Natural killer cell (primary cell): ENCODE results near the gene DNAJC25. TPM values are rescaled to one million over a fixed set of nuclear protein-coding genes. Genes with fewer than 3 reads are reported as not detected.
"Not testable (repeated sequence)": the region's sequence is repeated elsewhere in the genome, so short reads cannot be mapped to it uniquely, and the experiment has no call there.

Experiments
- ATAC-seq, 3 donors: fragments of 150-1000 bp in 2 of 3; fragments of 200-7000 bp in 1 of 3; cut with Tn5 transposase; 1 replicate in 1 of 3; 2 replicates in 2 of 3; pipeline ENCODE4 v1.10.0; 2021; ENCODE audit warnings: mild to moderate bottlenecking in 2 of 3, moderate library complexity in 2 of 3
- DNase-seq, 2 donors: peaks; one replicate each; pipeline versions ENCODE4 v3.0.0 to v3.0.0-alpha.2; 2013 to 2021; ENCODE audit warnings: mixed read lengths in 1 of 2
- H3K27ac ChIP-seq: one replicate; pipeline ENCODE4 v1.5.1; 2013; ENCODE audit warnings: mild to moderate bottlenecking, low read length
- H3K27me3 ChIP-seq: one replicate; pipeline ENCODE4 v1.6.1; 2013; ENCODE audit warnings: low read length; ENCODE audit not compliant: control insufficient read depth, insufficient read depth
- H3K36me3 ChIP-seq: one replicate; pipeline ENCODE4 v1.6.1; 2013; ENCODE audit warnings: low read length; ENCODE audit not compliant: control insufficient read depth, insufficient read depth
- H3K4me1 ChIP-seq: one replicate; pipeline ENCODE4 v1.6.1; 2013; ENCODE audit warnings: low read length; ENCODE audit not compliant: control insufficient read depth, insufficient read depth
- H3K4me3 ChIP-seq: one replicate; pipeline ENCODE4 v1.5.1; 2013; ENCODE audit warnings: low read length
- H3K9me3 ChIP-seq: one replicate; pipeline ENCODE4 v1.6.1; 2013; ENCODE audit warnings: low read length; ENCODE audit not compliant: control insufficient read depth, insufficient read depth
- H3K27ac Mint-ChIP-seq, 2 donors: one replicate each; pipeline ENCODE4 v1.8.0; 2022; ENCODE audit warnings: mild to moderate bottlenecking in 2 of 2, mixed read lengths in 2 of 2, moderate library complexity in 1 of 2
- H3K27me3 Mint-ChIP-seq, 2 donors: one replicate each; pipeline ENCODE4 v1.8.0; 2022; ENCODE audit warnings: low read depth in 2 of 2, mixed read lengths in 2 of 2
- H3K36me3 Mint-ChIP-seq: one replicate; pipeline ENCODE4 v1.8.0; 2022; ENCODE audit warnings: mixed read lengths
- H3K4me1 Mint-ChIP-seq, 2 donors: one replicate each; pipeline ENCODE4 v1.8.0; 2022; ENCODE audit warnings: mixed read lengths in 2 of 2
- H3K4me3 Mint-ChIP-seq: one replicate; pipeline ENCODE4 v1.8.0; 2022; ENCODE audit warnings: mild to moderate bottlenecking, moderate library complexity, mixed read lengths
- H3K9me3 Mint-ChIP-seq, 2 donors: one replicate each; pipeline ENCODE4 v1.8.0; 2022; ENCODE audit warnings: mixed read lengths in 2 of 2
- WGBS: methylation state at CpG from one replicate; pipeline ENCODE4 v1.1.7; 2013; ENCODE audit warnings: missing lambda C conversion rate; ENCODE audit not compliant: insufficient coverage; 5-methylcytosine and 5-hydroxymethylcytosine counted together
- intact Hi-C: fragments of 100-400 bp; cut with micrococcal nuclease; formaldehyde crosslinking; loops from one replicate; pipeline ENCODE4 v1.14.2; 2022
- total RNA-seq, 4 donors: library from RNA; stranded (reverse); fragments of 120-200 nt in 1 of 4; gene quantifications; one replicate each; pipeline versions ENCODE4 v1.2.3 to v1.2.4, GENCODE V29; 2013 to 2022
- TF ChIP-seq, protein P1 (sequence below): fragments of 200-600 bp; IDR thresholded peaks from one replicate; pipeline ENCODE4 v1.8.0; 2022; ENCODE audit warnings: antibody characterized with exemption

The DNAJC25 gene
- total RNA-seq, 3 donors from 2014 or later (not counting 1 experiment from before 2014, with no cell fraction given), result 5.1 to 5.9 (median 5.7) TPM

DNA sequence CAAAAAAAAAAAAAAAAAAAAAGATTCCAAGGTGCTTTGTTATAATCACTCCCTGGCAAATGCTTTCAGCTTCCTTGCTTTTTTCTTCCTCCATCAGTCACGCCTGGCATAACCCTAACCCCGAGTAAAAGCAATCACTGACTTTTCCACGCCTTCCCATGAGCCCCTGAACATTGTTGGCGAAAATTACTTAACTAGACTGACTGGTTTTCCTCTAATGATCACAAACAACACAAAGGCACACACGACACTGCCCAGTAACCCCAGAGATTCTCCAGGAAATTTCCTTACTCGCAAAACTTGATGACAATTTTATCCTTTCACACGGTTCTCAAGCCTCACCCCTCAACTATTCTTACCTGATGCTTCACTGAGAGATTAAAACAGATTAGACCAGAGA lies 20.3 kb upstream of the DNAJC25 start:
- H3K27ac ChIP-seq, result no peak overlapping the region
- intact Hi-C loops, result no loop called here
- H3K9me3 Mint-ChIP-seq, result no peaks in the 10 kb centered on the region
- no peak for ATAC-seq
- H3K9me3 ChIP-seq, result no peaks in the 10 kb centered on the region
- H3K4me3 Mint-ChIP-seq, result no peak overlapping the region
- no peaks in the 10 kb centered on the region for H3K4me1 Mint-ChIP-seq
- no peak overlapping the region for H3K4me3 ChIP-seq
- peaks cover 36 to 45% of the 10 kb centered on the region in 2 donors for H3K27me3 Mint-ChIP-seq
- TF ChIP-seq, protein P1, sequence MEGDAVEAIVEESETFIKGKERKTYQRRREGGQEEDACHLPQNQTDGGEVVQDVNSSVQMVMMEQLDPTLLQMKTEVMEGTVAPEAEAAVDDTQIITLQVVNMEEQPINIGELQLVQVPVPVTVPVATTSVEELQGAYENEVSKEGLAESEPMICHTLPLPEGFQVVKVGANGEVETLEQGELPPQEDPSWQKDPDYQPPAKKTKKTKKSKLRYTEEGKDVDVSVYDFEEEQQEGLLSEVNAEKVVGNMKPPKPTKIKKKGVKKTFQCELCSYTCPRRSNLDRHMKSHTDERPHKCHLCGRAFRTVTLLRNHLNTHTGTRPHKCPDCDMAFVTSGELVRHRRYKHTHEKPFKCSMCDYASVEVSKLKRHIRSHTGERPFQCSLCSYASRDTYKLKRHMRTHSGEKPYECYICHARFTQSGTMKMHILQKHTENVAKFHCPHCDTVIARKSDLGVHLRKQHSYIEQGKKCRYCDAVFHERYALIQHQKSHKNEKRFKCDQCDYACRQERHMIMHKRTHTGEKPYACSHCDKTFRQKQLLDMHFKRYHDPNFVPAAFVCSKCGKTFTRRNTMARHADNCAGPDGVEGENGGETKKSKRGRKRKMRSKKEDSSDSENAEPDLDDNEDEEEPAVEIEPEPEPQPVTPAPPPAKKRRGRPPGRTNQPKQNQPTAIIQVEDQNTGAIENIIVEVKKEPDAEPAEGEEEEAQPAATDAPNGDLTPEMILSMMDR, result no peak
- 75% methylated on average over 7 of the region's 7 CpGs for WGBS
- DNase-seq, result no peak
- H3K4me1 ChIP-seq, result no peaks in the 10 kb centered on the region
- no peaks in the 10 kb centered on the region for H3K36me3 Mint-ChIP-seq
- no peaks in the 10 kb centered on the region for H3K36me3 ChIP-seq
- H3K27me3 ChIP-seq, result peaks cover 3% of the 10 kb centered on the region
- H3K27ac Mint-ChIP-seq, result no peak overlapping the region

DNA sequence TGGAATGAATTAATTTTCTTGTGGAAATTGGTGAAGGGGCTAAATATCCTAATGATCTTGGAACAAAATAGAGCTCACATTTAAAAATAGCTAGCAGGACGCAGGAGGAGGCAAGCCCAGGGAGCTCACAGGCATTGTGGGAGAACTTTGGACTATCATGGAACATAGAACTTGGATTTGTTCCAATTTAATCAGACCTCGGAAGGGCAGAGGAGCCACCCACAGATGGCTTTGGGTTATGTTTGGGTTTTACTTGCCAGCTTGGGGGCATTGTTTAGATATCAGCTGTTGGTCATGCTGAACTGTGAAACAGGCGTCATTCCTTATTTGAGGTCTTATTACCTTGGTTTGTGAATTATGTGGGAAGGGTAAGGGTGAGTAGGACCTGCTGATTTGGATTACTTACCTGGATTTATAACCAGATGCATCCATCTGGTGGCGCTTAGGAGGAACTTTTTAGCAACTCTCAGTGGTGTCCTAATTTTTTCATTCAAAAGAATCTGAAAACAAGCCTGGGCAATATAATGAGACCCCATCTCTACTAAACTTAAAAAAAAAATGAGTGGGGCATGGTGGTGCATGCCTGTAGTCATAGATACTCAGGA lies 17.6 kb upstream of the DNAJC25 start:
- Histone ChIP-seq H3K27ac (no peak overlapping the region), H3K9me3 (no peaks in the 10 kb centered on the region), H3K36me3 (no peaks in the 10 kb centered on the region), H3K4me1 (no peaks in the 10 kb centered on the region), H3K27me3 (peaks cover 3% of the 10 kb centered on the region), H3K4me3 (no peak overlapping the region)
- H3K27me3 Mint-ChIP-seq, result peaks cover 39 to 52% of the 10 kb centered on the region in 2 donors
- intact Hi-C loops, result no loop called here
- TF ChIP-seq, protein P1, result no peak
- no peaks in the 10 kb centered on the region for H3K36me3 Mint-ChIP-seq
- no peaks in the 10 kb centered on the region for H3K4me1 Mint-ChIP-seq
- 86% methylated on average over 3 of the region's 4 CpGs for WGBS
- H3K9me3 Mint-ChIP-seq, result no peaks in the 10 kb centered on the region
- ATAC-seq (no peak), DNase-seq (no peak)
- no peak overlapping the region for H3K27ac Mint-ChIP-seq
- H3K4me3 Mint-ChIP-seq, result no peak overlapping the region

DNA sequence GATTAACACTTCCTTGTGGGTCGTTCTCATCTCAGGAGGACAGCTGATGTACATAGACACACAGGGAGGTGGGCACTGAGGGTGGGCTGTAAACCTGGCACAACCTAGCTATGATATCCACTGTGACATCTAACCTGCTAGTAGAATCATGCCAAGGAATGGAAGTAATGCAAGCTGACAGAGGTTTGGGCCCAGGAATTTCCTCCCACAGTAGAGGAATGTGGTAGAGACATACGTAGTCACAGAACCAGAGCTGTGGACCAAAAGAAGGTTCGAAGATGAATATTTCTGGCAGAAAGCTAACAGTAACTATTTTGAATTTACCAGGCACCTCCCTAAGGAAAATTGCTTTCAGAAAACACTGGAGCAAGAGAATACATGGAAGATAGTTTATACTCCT lies 15.2 kb upstream of the DNAJC25 start:
- H3K4me1 Mint-ChIP-seq, result no peaks in the 10 kb centered on the region
- H3K27me3 ChIP-seq, result peaks cover 3% of the 10 kb centered on the region
- no peak overlapping the region for H3K27ac Mint-ChIP-seq
- H3K4me3 Mint-ChIP-seq, result no peak overlapping the region
- DNase-seq, result no peak
- TF ChIP-seq, protein P1, result no peak
- peaks cover 28 to 38% of the 10 kb centered on the region in 2 donors for H3K27me3 Mint-ChIP-seq
- H3K4me1 ChIP-seq, result no peaks in the 10 kb centered on the region
- no peaks in the 10 kb centered on the region for H3K36me3 Mint-ChIP-seq
- H3K36me3 ChIP-seq, result no peaks in the 10 kb centered on the region
- no peaks in the 10 kb centered on the region for H3K9me3 ChIP-seq
- H3K27ac ChIP-seq, result no peak overlapping the region
- intact Hi-C loops, result no loop called here
- H3K4me3 ChIP-seq, result no peak overlapping the region
- WGBS, result 87% methylated on average over 3 of the region's 3 CpGs
- H3K9me3 Mint-ChIP-seq, result no peaks in the 10 kb centered on the region
- ATAC-seq, result no peak

DNA sequence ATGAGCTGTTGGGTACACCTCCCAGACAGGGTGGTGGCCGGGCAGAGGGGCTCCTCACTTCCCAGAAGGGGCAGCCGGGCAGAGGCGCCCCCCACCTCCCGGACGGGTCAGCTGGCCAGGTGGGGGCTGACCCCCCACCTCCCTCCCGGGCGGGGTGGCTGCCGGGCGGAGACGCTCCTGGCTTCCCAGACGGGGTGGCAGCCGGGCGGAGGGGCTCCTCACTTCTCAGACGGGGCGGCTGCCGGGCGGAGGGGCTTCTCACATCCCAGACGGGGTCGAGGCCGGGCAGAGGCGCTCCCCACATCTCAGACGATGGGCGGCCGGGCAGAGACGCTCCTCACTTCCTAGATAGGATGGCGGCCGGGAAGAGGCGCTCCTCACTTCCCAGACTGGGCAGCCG lies 13.8 kb upstream of the DNAJC25 start:
- H3K4me1 ChIP-seq, H3K27ac ChIP-seq, H3K27me3 ChIP-seq, H3K4me1 Mint-ChIP-seq, H3K9me3 Mint-ChIP-seq, ATAC-seq, intact Hi-C loops, H3K9me3 ChIP-seq, H3K36me3 Mint-ChIP-seq, DNase-seq, H3K36me3 ChIP-seq, H3K27ac Mint-ChIP-seq, H3K4me3 ChIP-seq, H3K4me3 Mint-ChIP-seq: not testable (repeated sequence)
- peaks cover 23 to 40% of the 10 kb centered on the region in 2 donors for H3K27me3 Mint-ChIP-seq
- 95% methylated on average over 23 of the region's 29 CpGs for WGBS
